DOHH2 (cell line): ENCODE results near the gene NALCN.

Source experiments
- H3F3A ChIP-seq: fragments of 200-600 bp; sonication (generic), shearing (Covaris generic); 2 replicates; pipeline ENCODE4 v1.6.0; 2016; ENCODE audit warnings: antibody characterized with exemption, mild to moderate bottlenecking; ENCODE audit not compliant: control insufficient read depth, insufficient read depth
- H3K27ac ChIP-seq: fragments of 200-600 bp; sonication (generic); 2 replicates; pipeline ENCODE4 v1.5.1; 2014; ENCODE audit warnings: low read depth, mild to moderate bottlenecking, low read length, moderate library complexity
- H3K27me3 ChIP-seq: fragments of 200-600 bp; sonication (generic); 2 replicates; pipeline ENCODE4 v1.6.1; 2014; ENCODE audit warnings: mild to moderate bottlenecking, low read length, mixed read lengths; ENCODE audit not compliant: control insufficient read depth
- H3K36me3 ChIP-seq: fragments of 200-600 bp; sonication (generic); 2 replicates; pipeline ENCODE4 v1.6.1; 2014; ENCODE audit warnings: mild to moderate bottlenecking, low read length, moderate library complexity, mixed read lengths; ENCODE audit not compliant: control insufficient read depth
- H3K4me1 ChIP-seq: fragments of 200-600 bp; sonication (generic); 2 replicates; pipeline ENCODE4 v1.6.1; 2014; ENCODE audit warnings: mild to moderate bottlenecking, low read length, mixed read lengths; ENCODE audit not compliant: control insufficient read depth
- H3K4me2 ChIP-seq: fragments of 200-600 bp; sonication (generic); 2 replicates; pipeline ENCODE4 v1.6.0; 2014; ENCODE audit warnings: mild to moderate bottlenecking, low read length, moderate library complexity
- H3K4me3 ChIP-seq: fragments of 200-600 bp; sonication (generic); 2 replicates; pipeline ENCODE4 v1.5.1; 2014; ENCODE audit warnings: mild to moderate bottlenecking, low read length, mixed read lengths
- H3K79me2 ChIP-seq: fragments of 200-600 bp; sonication (generic); 2 replicates; pipeline ENCODE4 v1.6.1; 2014; ENCODE audit warnings: mild to moderate bottlenecking, low read length, mixed read lengths; ENCODE audit not compliant: control insufficient read depth
- H3K9me2 ChIP-seq: fragments of 200-600 bp; sonication (generic); replicated peaks from 2 replicates; pipeline ENCODE4 v1.6.1; 2014; ENCODE audit warnings: mild to moderate bottlenecking, low read length, mixed read lengths; ENCODE audit not compliant: control insufficient read depth
- H3K9me3 ChIP-seq: fragments of 200-600 bp; sonication (generic); 2 replicates; pipeline ENCODE4 v1.6.1; 2014; ENCODE audit warnings: antibody characterized with exemption, low read length, mixed read lengths; ENCODE audit not compliant: control insufficient read depth, insufficient read depth
- H4K20me1 ChIP-seq: fragments of 200-600 bp; sonication (generic); 2 replicates; pipeline ENCODE4 v1.6.0; 2014; ENCODE audit warnings: low read depth, mild to moderate bottlenecking, antibody characterized with exemption, low read length, moderate library complexity; ENCODE audit not compliant: control insufficient read depth, insufficient read depth
- CTCF ChIP-seq: fragments of 200-600 bp; sonication (generic); IDR thresholded peaks from one replicate; pipeline ENCODE4 v1.5.1; 2014; ENCODE audit warnings: antibody characterized with exemption, mild to moderate bottlenecking, low read depth, low read length; ENCODE audit not compliant: poor library complexity, severe bottlenecking
- EZH2phosphoT487 ChIP-seq: fragments of 200-600 bp; sonication (generic); IDR thresholded peaks from 2 replicates; pipeline ENCODE4 v1.6.1; 2017; ENCODE audit warnings: borderline replicate concordance, mild to moderate bottlenecking, antibody characterized with exemption, low read length, moderate library complexity, mixed read lengths

Gene NALCN

DNA sequence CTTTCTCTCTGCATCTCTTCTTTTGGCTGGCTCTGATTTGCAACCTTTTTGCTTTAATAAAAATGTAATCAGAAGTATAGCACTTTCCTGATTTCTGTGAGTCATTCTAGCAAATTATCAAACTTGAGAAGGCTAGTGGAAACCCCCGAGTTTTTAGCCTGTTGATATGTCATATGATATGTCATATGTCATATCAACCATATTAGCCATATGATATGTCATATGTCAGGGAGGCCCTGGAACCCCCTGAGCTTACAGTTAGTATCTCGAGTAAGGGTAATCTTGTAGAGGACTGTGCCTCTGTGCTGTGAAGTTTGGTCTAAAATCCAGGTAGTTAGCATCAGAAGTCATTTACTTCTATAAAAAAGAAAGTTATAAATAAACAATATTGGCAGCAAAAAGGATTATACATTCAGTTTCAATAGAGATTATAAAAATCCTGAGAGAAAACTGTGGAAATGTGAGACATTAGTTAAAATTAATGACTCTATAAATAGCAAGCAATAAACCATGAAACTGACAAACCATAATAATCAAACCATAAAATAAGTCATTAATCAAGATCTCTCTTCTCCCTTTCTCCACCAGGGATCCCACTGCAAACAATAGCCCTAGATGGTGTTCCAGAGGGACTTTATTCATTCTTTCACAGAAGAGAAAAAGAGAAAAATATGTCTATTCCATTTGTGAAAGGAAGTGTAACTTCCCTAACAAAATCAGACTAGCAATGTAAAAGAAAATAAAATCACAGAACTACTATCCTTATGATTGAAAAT, 167.4 kb downstream of the NALCN start:
- Histone ChIP-seq H3K4me2 (no peak overlapping the region), H3K4me3 (no peak overlapping the region), H3K79me2 (no peaks in the 10 kb centered on the region), H3K9me2 (no peaks in the 10 kb centered on the region), H3K27ac (no peak overlapping the region), H3K4me1 (no peaks in the 10 kb centered on the region), H4K20me1 (no peaks in the 10 kb centered on the region), H3K36me3 (no peaks in the 10 kb centered on the region), H3K9me3 (no peaks in the 10 kb centered on the region), H3F3A (no peaks in the 10 kb centered on the region), H3K27me3 (no peaks in the 10 kb centered on the region)
- TF ChIP-seq EZH2phosphoT487 = no peak
- TF ChIP-seq CTCF = no peak

GRCh38 chr13:101242720-101243119, 173.6 kb downstream of the NALCN start:
- no peak overlapping the region for H3K4me3 ChIP-seq
- H4K20me1 ChIP-seq = no peaks in the 10 kb centered on the region
- H3K4me2 ChIP-seq = no peak overlapping the region
- H3K27me3 ChIP-seq = no peaks in the 10 kb centered on the region
- no peaks in the 10 kb centered on the region for H3F3A ChIP-seq
- no peaks in the 10 kb centered on the region for H3K9me3 ChIP-seq
- H3K79me2 ChIP-seq = no peaks in the 10 kb centered on the region
- H3K9me2 ChIP-seq = no peaks in the 10 kb centered on the region
- H3K27ac ChIP-seq = no peak overlapping the region
- H3K4me1 ChIP-seq = no peaks in the 10 kb centered on the region
- TF ChIP-seq CTCF = no peak
- TF ChIP-seq EZH2phosphoT487 = no peak
- H3K36me3 ChIP-seq = no peaks in the 10 kb centered on the region

- Histone ChIP-seq H3K36me3 (no peaks in the 10 kb centered on the region), H4K20me1 (no peaks in the 10 kb centered on the region), H3K9me3 (no peaks in the 10 kb centered on the region), H3K9me2 (no peaks in the 10 kb centered on the region), H3F3A (no peaks in the 10 kb centered on the region), H3K4me1 (no peaks in the 10 kb centered on the region), H3K27ac (no peak overlapping the region), H3K4me3 (no peak overlapping the region), H3K4me2 (no peak overlapping the region), H3K27me3 (no peaks in the 10 kb centered on the region), H3K79me2 (no peaks in the 10 kb centered on the region)
- no peak for TF ChIP-seq CTCF
- no peak for TF ChIP-seq EZH2phosphoT487
Observed at GRCh38 chr13:101238555-101238954, 177.8 kb downstream of the NALCN start.
